SK-N-SH (cell line): ENCODE results near the gene TEX28. TPM values are rescaled to one million over a fixed set of nuclear protein-coding genes. Genes with fewer than 3 reads are reported as not detected.

Source experiments
- CTCF ChIA-PET: fragments of 300-600, 350-600 bp; formaldehyde crosslinking; extraction: SDS; loops from one replicate; lab custom pipeline; 2021; lab: Yijun Ruan, JAX
- POLR2A ChIA-PET: fragments of 350-600 bp; sonication (Branson Sonifier 250); formaldehyde crosslinking; extraction: SDS; loops from one replicate; lab custom pipeline; 2020; ENCODE audit warnings: antibody characterized with exemption, inconsistent platforms; lab: Yijun Ruan, JAX
- DNase-seq: peaks from one replicate; pipeline ENCODE4 v3.0.0; 2012
- H2AFZ ChIP-seq: fragments of 200-600 bp; sonication (generic); 2 replicates; pipeline ENCODE4 v1.8.1; 2016; ENCODE audit warnings: antibody characterized with exemption, mild to moderate bottlenecking, low read depth
- H3F3A ChIP-seq: fragments of 200-600 bp; sonication (generic); replicated peaks from 2 replicates; pipeline ENCODE3; 2016; ENCODE audit warnings: antibody characterized with exemption, mild to moderate bottlenecking; ENCODE audit not compliant: insufficient read depth
- H3K27ac ChIP-seq, 2 experiments: fragments of 200-500 bp in 1 of 2; fragments of 200-600 bp in 1 of 2; sonication (Bioruptor generic) in 1 of 2; sonication (generic), shearing (Covaris generic) in 1 of 2; 2 replicates each; pipeline versions ENCODE4 v1.5.1 to v1.6.1; 2014 to 2016; ENCODE audit warnings: low read depth in 2 of 2, inconsistent platforms in 1 of 2, low read length in 1 of 2, mild to moderate bottlenecking in 1 of 2, mixed read lengths in 1 of 2
- H3K27me3 ChIP-seq: fragments of 200-600 bp; sonication (generic), shearing (Covaris generic); 2 replicates; pipeline ENCODE4 v1.6.1; 2016; ENCODE audit warnings: mixed run types; ENCODE audit not compliant: insufficient read depth
- H3K36me3 ChIP-seq, 2 experiments: fragments of 200-500 bp in 1 of 2; fragments of 200-600 bp in 1 of 2; sonication (Bioruptor generic) in 1 of 2; sonication (generic) in 1 of 2; replicated peaks in 1 of 2; 2 replicates each; pipeline versions ENCODE3 to v1.5.1; 2014 to 2016; ENCODE audit warnings: low read length in 1 of 2, mild to moderate bottlenecking in 1 of 2; ENCODE audit not compliant: insufficient read depth in 2 of 2, control insufficient read depth in 1 of 2
- H3K4me1 ChIP-seq, 2 experiments: fragments of 200-500 bp in 1 of 2; fragments of 200-600 bp in 1 of 2; sonication (Bioruptor generic) in 1 of 2; sonication (generic), shearing (Covaris generic) in 1 of 2; 2 replicates each; pipeline versions ENCODE4 v1.5.1 to v1.6.1; 2014 to 2016; ENCODE audit warnings: low read depth in 1 of 2, low read length in 1 of 2, mixed run types in 1 of 2; ENCODE audit not compliant: insufficient read depth in 2 of 2, control insufficient read depth in 1 of 2
- H3K4me2 ChIP-seq: fragments of 200-600 bp; sonication (generic), shearing (Covaris generic); 2 replicates; pipeline ENCODE4 v1.6.1; 2017; ENCODE audit warnings: mixed run types
- H3K4me3 ChIP-seq, 2 experiments: fragments of 200-500 bp in 1 of 2; fragments of 200-600 bp in 1 of 2; sonication (Bioruptor generic) in 1 of 2; sonication (generic), shearing (Covaris generic) in 1 of 2; 2 replicates each; pipeline versions ENCODE4 v1.5.1 to v1.8.1; 2014 to 2016; ENCODE audit warnings: low read depth in 2 of 2, inconsistent platforms in 1 of 2, low read length in 1 of 2, mild to moderate bottlenecking in 1 of 2, mixed read lengths in 1 of 2, moderate library complexity in 1 of 2
- H3K79me2 ChIP-seq: fragments of 200-600 bp; sonication (generic); 2 replicates; pipeline ENCODE4 v1.8.1; 2017; ENCODE audit warnings: mild to moderate bottlenecking; ENCODE audit not compliant: insufficient read depth
- H3K9ac ChIP-seq: fragments of 200-600 bp; sonication (generic); 2 replicates; pipeline ENCODE4 v1.6.1; 2017; ENCODE audit warnings: mixed run types
- H3K9me2 ChIP-seq: fragments of 200-600 bp; sonication (generic); 2 replicates; pipeline ENCODE4 v1.6.1; 2017; ENCODE audit warnings: mixed run types
- H3K9me3 ChIP-seq: fragments of 200-600 bp; sonication (generic); 2 replicates; pipeline ENCODE4 v1.6.1; 2017; ENCODE audit warnings: mixed run types, mild to moderate bottlenecking, moderate library complexity
- H4K20me1 ChIP-seq: fragments of 200-600 bp; sonication (generic); 2 replicates; pipeline ENCODE4 v1.6.1; 2017; ENCODE audit warnings: mild to moderate bottlenecking, mixed run types; ENCODE audit not compliant: insufficient read depth
- CHD2 ChIP-seq: fragments of 150-350 bp; IDR thresholded peaks from 2 replicates; pipeline ENCODE4 v1.6.1; 2018; ENCODE audit warnings: low read length; ENCODE audit not compliant: partially characterized antibody
- ELF1 ChIP-seq: IDR thresholded peaks from 2 replicates; pipeline ENCODE4 v1.4.0; 2012
- EP300 ChIP-seq, 2 experiments: IDR thresholded peaks; 2 replicates each; pipeline versions ENCODE4 v1.4.0 to v1.6.1; 2012; ENCODE audit warnings: borderline replicate concordance in 1 of 2, low read depth in 1 of 2, low read length in 1 of 2
- EZH2phosphoT487 ChIP-seq: fragments of 200-600 bp; sonication (generic); IDR thresholded peaks from 2 replicates; pipeline ENCODE4 v1.6.1; 2017; ENCODE audit warnings: low read depth, mixed run types, mild to moderate bottlenecking, antibody characterized with exemption, moderate library complexity, borderline replicate concordance
- FOXJ3 ChIP-seq: sonication (generic); formaldehyde crosslinking; IDR thresholded peaks from 2 replicates; pipeline ENCODE4 v1.5.1; 2020; ENCODE audit warnings: mild to moderate bottlenecking, missing genetic modification reagents
- FOXM1 ChIP-seq: IDR thresholded peaks from 2 replicates; pipeline ENCODE4 v1.4.0; 2012; ENCODE audit warnings: low read depth, mild to moderate bottlenecking
- GABPA ChIP-seq: IDR thresholded peaks from 2 replicates; pipeline ENCODE4 v1.4.0; 2012; ENCODE audit warnings: low read depth, mild to moderate bottlenecking
- IRF3 ChIP-seq: fragments of 150-350 bp; IDR thresholded peaks from 2 replicates; pipeline ENCODE4 v1.6.1; 2016; ENCODE audit warnings: mild to moderate bottlenecking, low read depth, low read length
- MXI1 ChIP-seq: IDR thresholded peaks from 2 replicates; pipeline ENCODE4 v1.6.1; 2012; ENCODE audit warnings: mild to moderate bottlenecking, low read depth, low read length, improper control_type of control experiment
- RAD21 ChIP-seq: IDR thresholded peaks from 2 replicates; pipeline ENCODE4 v1.6.1; 2012; ENCODE audit warnings: mild to moderate bottlenecking, low read length
- RCOR1 ChIP-seq: fragments of 150-350 bp; IDR thresholded peaks from 2 replicates; pipeline ENCODE4 v1.6.1; 2017; ENCODE audit warnings: antibody characterized with exemption, low read length
- REST ChIP-seq: IDR thresholded peaks from 2 replicates; pipeline ENCODE4 v1.6.1; 2012; ENCODE audit warnings: mild to moderate bottlenecking, low read depth, low read length, moderate library complexity
- SIN3A ChIP-seq: IDR thresholded peaks from 2 replicates; pipeline ENCODE4 v1.6.1; 2012; ENCODE audit warnings: low read depth, mild to moderate bottlenecking, low read length, moderate library complexity, borderline replicate concordance
- TAF1 ChIP-seq: IDR thresholded peaks from 2 replicates; pipeline ENCODE4 v1.6.1; 2012; ENCODE audit warnings: low read depth, mild to moderate bottlenecking, low read length, moderate library complexity, borderline replicate concordance
- USF1 ChIP-seq: IDR thresholded peaks from 2 replicates; pipeline ENCODE4 v1.4.0; 2012; ENCODE audit warnings: low read depth, borderline replicate concordance
- USF2 ChIP-seq: fragments of 150-350 bp; IDR thresholded peaks from 2 replicates; pipeline ENCODE4 v1.6.1; 2017; ENCODE audit warnings: antibody characterized with exemption, low read length, low read depth, borderline replicate concordance
- YY1 ChIP-seq: IDR thresholded peaks from 2 replicates; pipeline ENCODE4 v1.4.0; 2012; ENCODE audit warnings: low read depth, mild to moderate bottlenecking
- ZBTB33 ChIP-seq: IDR thresholded peaks from 2 replicates; pipeline ENCODE4 v1.4.0; 2012; ENCODE audit warnings: low read depth, borderline replicate concordance
- WGBS: methylation state at CpG from one replicate; pipeline ENCODE4 v1.1.6; 2017; ENCODE audit warnings: low lambda C conversion rate; 5-methylcytosine and 5-hydroxymethylcytosine counted together
- polyA plus RNA-seq, 3 experiments: library from polyadenylated mRNA; depleted of rRNA; stranded (reverse); fragments of >200 nt; gene quantifications; 2 replicates each; pipeline ENCODE4 v1.2.3, GENCODE V29; 2012

TEX28 gene
- polyA plus RNA-seq, 1 of the 3 experiments (the other 2 are of a cell fraction): not detected

- Histone ChIP-seq H4K20me1 (no peaks in the 10 kb centered on the region), H3K79me2 (no peaks in the 10 kb centered on the region), H3K4me3 (no peak overlapping the region), H3K9me3 (no peaks in the 10 kb centered on the region), H3K9me2 (no peaks in the 10 kb centered on the region), H3K27me3 (peaks cover 83% of the 10 kb centered on the region), H3K4me2 (no peak overlapping the region), H3K9ac (no peak overlapping the region), H3K27ac (no peak overlapping the region), H3K36me3 (no peaks in the 10 kb centered on the region), H2AFZ (no peak overlapping the region), H3F3A (no peaks in the 10 kb centered on the region), H3K4me1 (no peaks in the 10 kb centered on the region; a peak in 1 of 4 replicates)
- no peak for DNase-seq
- 49% methylated on average over 10 of the region's 11 CpGs for WGBS
- ChIA-PET POLR2A (no interaction called here), CTCF (interaction anchor here (0.6 to 1.2 kb wide), 3 partner anchors 9 to 19 kb away, joined by 3 read pairs; no protein-coding TSS in a partner anchor)
- TF ChIP-seq SIN3A: no peak
- TF ChIP-seq USF2: no peak
- no peak for TF ChIP-seq ELF1
These were observed 32.3 kb upstream of the TEX28 start for GRCh38 chrX:154327038-154327820.

GRCh38 chrX:154325541-154325940, 30.6 kb upstream of the TEX28 start:
- H3K27ac ChIP-seq: no peak overlapping the region
- H3K4me1 ChIP-seq: no peaks in the 10 kb centered on the region; a peak in 1 of 4 replicates
- no peaks in the 10 kb centered on the region for H3K9me2 ChIP-seq
- H3K36me3 ChIP-seq: no peaks in the 10 kb centered on the region
- H3K9ac ChIP-seq: no peak overlapping the region
- no peak overlapping the region for H3K4me2 ChIP-seq
- 14% methylated on average over 8 of the region's 8 CpGs for WGBS
- H3K79me2 ChIP-seq: no peaks in the 10 kb centered on the region
- ChIA-PET POLR2A (no interaction called here), CTCF (interaction anchor here (1.8 kb wide), 1 partner anchor 9 kb away, joined by 6 read pairs; no protein-coding TSS in a partner anchor)
- no peak overlapping the region for H2AFZ ChIP-seq
- H4K20me1 ChIP-seq: no peaks in the 10 kb centered on the region
- H3F3A ChIP-seq: no peaks in the 10 kb centered on the region
- H3K27me3 ChIP-seq: peaks cover 88% of the 10 kb centered on the region
- no peak overlapping the region for H3K4me3 ChIP-seq
- no peaks in the 10 kb centered on the region for H3K9me3 ChIP-seq
- DNase-seq: no peak
- TF ChIP-seq FOXJ3 (CRISPR knock-in tag) (no peak), GABPA (no peak), RAD21 (no peak), TAF1 (no peak), MXI1 (no peak), REST (no peak), EP300 (IDR thresholded peaks at IDR 0.05; ENCODE audit: borderline replicate concordance in 1 of 2, low read depth in 1 of 2, low read length in 1 of 2) (no peak), YY1 (no peak), EZH2phosphoT487 (no peak), USF1 (no peak), CHD2 (no peak), IRF3 (no peak), ZBTB33 (no peak), RCOR1 (no peak), FOXM1 (no peak)
